Measurements from ENCODE around the gene JPT1. TPM values are rescaled to one million over a fixed set of nuclear protein-coding genes. Genes with fewer than 3 reads are reported as not detected.
A peak's percentile ranks its signal among the peaks of the same experiment; 100 is the strongest.

The JPT1 gene
- total RNA-seq, 1 experiment from 2014 or later = 265 TPM

DNA sequence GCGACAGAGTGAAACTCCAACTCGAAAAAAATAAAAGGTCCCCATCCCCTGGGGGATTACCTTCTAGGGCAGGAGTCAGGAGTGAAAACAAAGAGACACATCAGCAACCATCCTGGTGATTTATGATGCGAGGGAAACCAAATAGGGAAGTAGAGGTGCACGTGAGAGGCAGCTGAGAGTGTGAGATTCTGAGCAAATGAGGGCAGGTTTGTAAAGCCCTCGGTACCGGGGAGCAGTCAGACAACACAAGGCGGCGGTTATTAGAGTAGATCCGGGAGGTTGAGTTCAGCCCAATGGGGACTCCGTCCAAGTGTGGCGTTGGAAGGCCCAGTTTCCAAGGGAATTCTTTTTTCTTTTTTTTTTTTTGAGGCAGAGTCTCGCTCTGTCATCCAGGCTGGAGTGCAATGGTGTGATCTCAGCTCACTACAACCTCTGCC is 51.9 kb downstream of the JPT1 start:
- no peak overlapping the region for H2BK12ac ChIP-seq (ENCODE audit: insufficient read length, low read depth, low read length)
- H3K79me1 ChIP-seq (ENCODE audit: insufficient read depth, low read depth, low read length, poor library complexity, severe bottlenecking) = no peaks in the 10 kb centered on the region
- no peak overlapping the region for H3K56ac ChIP-seq (ENCODE audit: insufficient read length, low read depth, low read length)
- no peak overlapping the region for H3K18ac ChIP-seq (ENCODE audit: insufficient read length, low read depth, low read length)
- H2BK120ac ChIP-seq (ENCODE audit: low read depth, low read length, poor library complexity, severe bottlenecking) = no peak overlapping the region
- no peak overlapping the region for H3K9ac ChIP-seq (ENCODE audit: extremely low read depth, insufficient read length, low read length)
- H3K27ac Mint-ChIP-seq = peak overlapping the region in 2 of 3 experiments; percentile 33 to 44; a peak in 4 of 7 replicates
- H4K20me1 ChIP-seq (ENCODE audit: control insufficient read depth, insufficient read depth, insufficient read length) = no peaks in the 10 kb centered on the region
- no peak overlapping the region for H3K27ac ChIP-seq (ENCODE audit: insufficient read length, low read depth, low read length)
- DNase-seq = peak; percentile 46
- H3K4me3 Mint-ChIP-seq = no peak overlapping the region
- H4K8ac ChIP-seq (replicated peaks; ENCODE audit: insufficient read length, low read depth, low read length) = no peak overlapping the region
- no CpG with 5 or more reads among the region's 12 CpGs for WGBS (ENCODE audit: extremely low coverage, insufficient read length, low lambda C conversion rate)
- H4K5ac ChIP-seq (ENCODE audit: insufficient read length, low read depth, low read length) = no peak overlapping the region
- H2BK5ac ChIP-seq (ENCODE audit: insufficient read length, low read length) = no peak overlapping the region
- no peak overlapping the region for H2AK5ac ChIP-seq (ENCODE audit: insufficient read length, low read length)
- no peaks in the 10 kb centered on the region for H3K79me2 ChIP-seq (ENCODE audit: insufficient read depth, low read length)
- no peaks in the 10 kb centered on the region for H3K9me3 ChIP-seq (ENCODE audit: control insufficient read depth, low read depth, low read length)
- peaks cover 3% of the 10 kb centered on the region; the same call in 1 of the 2 replicates for H3K4me1 ChIP-seq (ENCODE audit: insufficient read depth, low read length)
- H2BK15ac ChIP-seq (ENCODE audit: low read depth, low read length) = no peak overlapping the region
- H2BK20ac ChIP-seq (ENCODE audit: low read depth, low read length, poor library complexity, severe bottlenecking) = no peak overlapping the region
- no peak overlapping the region for H3K23ac ChIP-seq (ENCODE audit: insufficient read length, low read depth, low read length)
- H3K36me3 Mint-ChIP-seq (ENCODE audit: insufficient read depth in 1 of 3, low read depth in 3 of 3) = peaks cover 7 to 57% (median 40%) of the 10 kb centered on the region in 3 experiments
- H3K4me1 Mint-ChIP-seq = peaks cover 12 to 14% of the 10 kb centered on the region in 2 experiments
- H4K91ac ChIP-seq (ENCODE audit: insufficient read length, low read depth, low read length) = no peak overlapping the region
- no peak overlapping the region for H3K4ac ChIP-seq (ENCODE audit: low read depth, low read length)
- H3K9me3 Mint-ChIP-seq = no peaks in the 10 kb centered on the region
- H3K23me2 ChIP-seq (ENCODE audit: insufficient read length, low read depth, low read length, poor library complexity, severe bottlenecking) = no peaks in the 10 kb centered on the region
- no peak overlapping the region for H3T11ph ChIP-seq (ENCODE audit: low read length)
- H2AFZ ChIP-seq (ENCODE audit: low read length) = no peak overlapping the region
- H3K27me3 Mint-ChIP-seq (ENCODE audit: low read depth) = no peaks in the 10 kb centered on the region
- no peak overlapping the region for H3K14ac ChIP-seq (ENCODE audit: insufficient read depth, low read length)
- no peaks in the 10 kb centered on the region for H3K27me3 ChIP-seq (ENCODE audit: insufficient read depth, low read length)
- TF ChIP-seq, protein P1, sequence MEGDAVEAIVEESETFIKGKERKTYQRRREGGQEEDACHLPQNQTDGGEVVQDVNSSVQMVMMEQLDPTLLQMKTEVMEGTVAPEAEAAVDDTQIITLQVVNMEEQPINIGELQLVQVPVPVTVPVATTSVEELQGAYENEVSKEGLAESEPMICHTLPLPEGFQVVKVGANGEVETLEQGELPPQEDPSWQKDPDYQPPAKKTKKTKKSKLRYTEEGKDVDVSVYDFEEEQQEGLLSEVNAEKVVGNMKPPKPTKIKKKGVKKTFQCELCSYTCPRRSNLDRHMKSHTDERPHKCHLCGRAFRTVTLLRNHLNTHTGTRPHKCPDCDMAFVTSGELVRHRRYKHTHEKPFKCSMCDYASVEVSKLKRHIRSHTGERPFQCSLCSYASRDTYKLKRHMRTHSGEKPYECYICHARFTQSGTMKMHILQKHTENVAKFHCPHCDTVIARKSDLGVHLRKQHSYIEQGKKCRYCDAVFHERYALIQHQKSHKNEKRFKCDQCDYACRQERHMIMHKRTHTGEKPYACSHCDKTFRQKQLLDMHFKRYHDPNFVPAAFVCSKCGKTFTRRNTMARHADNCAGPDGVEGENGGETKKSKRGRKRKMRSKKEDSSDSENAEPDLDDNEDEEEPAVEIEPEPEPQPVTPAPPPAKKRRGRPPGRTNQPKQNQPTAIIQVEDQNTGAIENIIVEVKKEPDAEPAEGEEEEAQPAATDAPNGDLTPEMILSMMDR (conservative IDR thresholded peaks at IDR 0.05) = no peak
- no peak overlapping the region for H3K4me2 ChIP-seq (ENCODE audit: insufficient read depth, insufficient read length, low read length)

All from H9 (cell line).